Activated naive CD8-positive, alpha-beta T cell (primary cell): ENCODE measurements around the gene UBALD1.
"Not testable (repeated sequence)": the region's sequence is repeated elsewhere in the genome, so short reads cannot be mapped to it uniquely, and the experiment has no call there.

Source experiments
- H3K27ac Mint-ChIP-seq: one replicate; pipeline ENCODE4 v1.8.0; 2021; ENCODE audit warnings: mixed read lengths
- H3K27me3 Mint-ChIP-seq: one replicate; pipeline ENCODE4 v1.8.0; 2021; ENCODE audit warnings: mixed read lengths
- H3K36me3 Mint-ChIP-seq: one replicate; pipeline ENCODE4 v1.8.0; 2021; ENCODE audit warnings: mixed read lengths
- H3K4me1 Mint-ChIP-seq: one replicate; pipeline ENCODE4 v1.8.0; 2021; ENCODE audit warnings: low read depth, mixed read lengths
- H3K4me3 Mint-ChIP-seq: one replicate; pipeline ENCODE4 v1.8.0; 2021; ENCODE audit warnings: mild to moderate bottlenecking, mixed read lengths
- H3K9me3 Mint-ChIP-seq: one replicate; pipeline ENCODE4 v1.8.0; 2021; ENCODE audit warnings: low read depth, mixed read lengths

Gene UBALD1

DNA sequence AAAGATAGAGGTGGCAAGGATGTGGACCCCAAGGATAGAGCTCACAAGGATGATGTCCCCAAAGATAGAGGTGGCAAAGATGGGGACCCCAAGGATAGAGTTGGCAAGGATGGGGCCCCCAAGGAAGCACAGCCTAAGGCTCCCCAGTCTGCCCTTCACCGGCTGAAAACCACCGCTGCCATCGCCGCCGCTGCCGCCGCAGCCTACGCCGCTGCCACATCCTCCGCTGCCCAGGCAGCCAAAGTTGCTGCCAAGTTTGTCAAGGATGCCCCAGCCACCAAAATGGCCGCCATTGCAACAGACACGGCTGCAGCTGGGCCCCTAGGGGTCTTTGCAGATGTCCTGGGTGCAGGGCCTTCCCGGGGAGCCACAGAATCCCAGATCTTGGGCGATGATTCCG, 38.7 kb downstream of the UBALD1 start:
- no peaks in the 10 kb centered on the region for H3K9me3 Mint-ChIP-seq
- H3K27me3 Mint-ChIP-seq: no peaks in the 10 kb centered on the region
- H3K4me1 Mint-ChIP-seq: peaks cover 1% of the 10 kb centered on the region
- H3K4me3 Mint-ChIP-seq: no peak overlapping the region
- H3K36me3 Mint-ChIP-seq: no peaks in the 10 kb centered on the region
- no peak overlapping the region for H3K27ac Mint-ChIP-seq

DNA sequence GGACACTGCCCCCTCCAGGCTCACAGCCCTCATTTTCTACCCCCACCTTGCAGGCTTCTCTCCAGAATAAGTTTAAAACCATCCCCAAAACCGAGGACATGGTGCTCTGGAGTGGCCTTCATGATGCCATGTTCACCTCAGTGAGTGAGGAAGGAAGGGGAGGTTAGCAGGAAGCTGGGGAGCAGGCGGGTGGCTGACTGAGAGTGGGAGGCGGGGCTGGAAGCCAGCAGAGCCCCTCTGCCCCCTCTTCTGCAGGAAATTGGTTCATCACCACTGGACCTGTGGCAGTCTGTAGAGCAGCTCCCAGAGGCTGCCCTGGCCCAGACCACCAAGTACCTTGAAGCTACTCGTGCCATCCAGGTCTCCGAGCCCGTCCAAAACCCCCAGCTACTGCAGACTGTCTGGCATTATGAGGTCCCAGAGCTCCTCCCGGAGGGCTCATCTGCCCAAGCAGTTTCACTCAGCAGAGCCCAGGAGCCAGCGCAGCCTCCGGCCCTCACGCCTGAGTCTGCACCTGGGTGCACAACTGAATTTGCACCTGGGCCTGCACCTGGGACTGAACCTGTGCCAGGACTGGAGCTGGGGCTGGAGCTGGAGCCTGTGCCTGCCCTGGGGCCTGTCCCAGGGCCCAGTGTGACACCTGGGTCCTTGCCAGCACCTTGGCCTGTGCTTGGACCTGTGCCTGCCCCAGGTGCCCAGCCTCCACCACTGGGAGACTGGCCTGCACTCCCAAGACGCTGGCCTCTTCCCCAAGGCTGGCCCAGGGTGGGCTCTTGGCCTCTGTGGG, 39.6 kb downstream of the UBALD1 start:
- Mint-ChIP-seq H3K36me3 (no peaks in the 10 kb centered on the region), H3K4me1 (peaks cover 1% of the 10 kb centered on the region)

DNA sequence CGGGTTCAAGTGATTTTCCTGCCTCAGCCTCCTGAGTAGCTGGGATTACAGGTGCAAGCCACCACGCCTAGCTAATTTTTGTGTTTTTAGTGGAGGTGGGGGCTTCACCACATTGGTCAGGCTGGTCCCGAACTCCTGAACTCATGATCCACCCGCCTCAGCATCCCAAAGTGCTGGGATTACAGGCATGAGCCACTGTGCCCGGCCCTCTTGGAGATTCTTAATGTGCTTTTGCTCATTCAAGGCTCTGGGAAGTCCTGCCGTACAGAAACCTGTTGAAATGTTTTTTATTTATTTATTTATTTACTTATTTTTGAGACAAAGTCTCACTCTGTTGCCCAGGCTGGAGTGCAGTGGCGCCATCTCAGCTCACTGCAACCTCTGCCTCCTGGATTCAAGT, 40.8 kb downstream of the UBALD1 start:
- H3K9me3 Mint-ChIP-seq, H3K36me3 Mint-ChIP-seq, H3K4me1 Mint-ChIP-seq, H3K27ac Mint-ChIP-seq, H3K27me3 Mint-ChIP-seq, H3K4me3 Mint-ChIP-seq: not testable (repeated sequence)

More for the DNA sequence above, 39.6 kb downstream of the UBALD1 start:
- H3K9me3 Mint-ChIP-seq: no peaks in the 10 kb centered on the region
- no peaks in the 10 kb centered on the region for H3K27me3 Mint-ChIP-seq
- no peak overlapping the region for H3K4me3 Mint-ChIP-seq
- no peak overlapping the region for H3K27ac Mint-ChIP-seq

DNA sequence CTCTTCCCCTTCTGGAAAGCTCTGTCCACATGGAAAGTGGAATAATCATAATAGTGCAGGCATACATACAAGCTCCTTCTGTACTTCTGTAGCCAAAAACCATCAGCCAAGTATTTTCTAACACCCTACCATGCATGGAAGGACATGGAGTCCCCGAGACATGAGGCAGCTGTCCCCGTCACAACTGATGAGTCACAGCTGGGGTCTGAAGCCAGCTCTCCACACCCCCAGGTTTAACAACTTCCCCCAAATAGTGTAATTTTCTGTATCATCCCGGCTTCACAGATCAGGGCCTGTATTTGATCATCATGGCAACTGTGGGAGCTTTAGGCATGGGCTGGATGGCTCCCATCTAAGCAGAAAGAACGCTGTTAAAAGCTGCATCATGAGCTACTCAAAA, 42.0 kb downstream of the UBALD1 start:
- Mint-ChIP-seq H3K4me3 (no peak overlapping the region), H3K27ac (no peak overlapping the region), H3K36me3 (no peaks in the 10 kb centered on the region), H3K9me3 (no peaks in the 10 kb centered on the region), H3K4me1 (peaks cover 1% of the 10 kb centered on the region), H3K27me3 (no peaks in the 10 kb centered on the region)

DNA sequence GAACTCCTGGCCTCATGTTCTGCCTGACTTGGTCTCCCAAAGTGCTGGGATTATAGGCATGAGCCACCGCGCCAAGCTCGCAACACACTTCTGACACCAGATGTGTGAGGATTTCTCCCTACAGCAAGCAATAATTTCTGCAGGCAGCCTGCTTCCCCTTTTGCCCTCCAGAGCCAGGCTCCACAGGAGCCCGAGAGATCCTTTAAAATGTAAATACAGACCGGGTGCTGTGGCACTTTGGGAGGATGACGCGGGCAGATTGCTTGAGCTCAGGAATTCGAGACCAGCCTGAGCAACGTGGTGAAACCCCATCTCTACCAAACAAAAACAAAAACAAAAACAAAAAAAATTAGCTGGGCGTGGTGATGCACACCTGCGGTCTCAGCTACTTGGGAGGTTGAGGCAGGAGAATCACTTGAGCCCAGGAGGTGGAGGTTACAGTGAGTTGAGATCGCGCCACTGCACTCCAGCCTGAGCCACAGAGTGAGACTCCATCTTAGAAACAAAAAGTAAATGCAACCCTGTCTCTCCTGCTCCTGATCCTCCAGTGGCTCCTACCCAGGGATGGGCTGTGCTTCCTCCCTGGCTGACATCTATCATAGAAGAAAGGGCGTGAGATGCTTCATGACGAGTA, 43.9 kb downstream of the UBALD1 start:
- Mint-ChIP-seq H3K9me3 (no peaks in the 10 kb centered on the region), H3K36me3 (no peaks in the 10 kb centered on the region), H3K27ac (no peak overlapping the region), H3K4me1 (peaks cover 7% of the 10 kb centered on the region), H3K4me3 (no peak overlapping the region), H3K27me3 (no peaks in the 10 kb centered on the region)

DNA sequence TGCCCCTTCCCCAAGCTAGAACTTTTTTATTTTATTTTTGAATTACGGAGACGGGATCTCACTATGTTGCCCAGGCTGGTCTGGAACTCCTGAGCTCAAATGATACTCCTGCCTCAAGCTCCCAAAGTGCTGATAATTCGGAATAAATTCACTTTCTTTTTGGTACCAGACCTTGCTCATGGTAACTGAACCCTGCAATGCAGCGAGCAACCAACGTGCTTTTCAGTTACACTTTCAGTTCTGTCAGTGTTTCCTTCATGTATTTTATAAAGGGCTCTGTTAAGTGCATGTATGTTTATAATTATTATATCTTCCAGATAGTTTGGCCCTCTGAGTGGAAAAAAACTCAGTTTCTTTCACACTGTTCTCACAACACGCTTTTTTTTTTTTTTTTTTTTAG, 44.6 kb downstream of the UBALD1 start:
- Mint-ChIP-seq H3K27me3 (no peaks in the 10 kb centered on the region), H3K4me1 (peaks cover 7% of the 10 kb centered on the region), H3K9me3 (no peaks in the 10 kb centered on the region), H3K4me3 (no peak overlapping the region), H3K36me3 (no peaks in the 10 kb centered on the region), H3K27ac (no peak overlapping the region)

DNA sequence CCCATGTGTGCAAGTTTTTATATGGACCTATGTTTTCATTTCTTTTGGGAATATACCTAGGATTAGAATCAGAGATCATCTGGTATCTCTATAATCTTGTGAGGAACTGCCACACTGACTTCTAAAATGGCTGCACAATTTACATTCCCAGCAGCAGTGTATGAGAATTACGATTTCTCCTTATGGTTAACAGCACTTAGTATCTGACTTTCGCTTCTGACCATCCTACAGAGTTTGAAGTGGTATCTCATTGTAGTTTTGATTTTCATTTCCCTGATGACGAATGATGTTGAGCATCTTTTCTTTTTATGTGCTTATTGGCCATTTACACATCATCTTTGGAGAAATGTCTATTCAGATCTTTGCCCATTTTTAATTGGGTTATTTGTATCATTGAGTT, 48.5 kb downstream of the UBALD1 start:
- no peaks in the 10 kb centered on the region for H3K27me3 Mint-ChIP-seq
- H3K4me1 Mint-ChIP-seq: peaks cover 5% of the 10 kb centered on the region
- H3K27ac Mint-ChIP-seq: no peak overlapping the region
- H3K9me3 Mint-ChIP-seq: no peaks in the 10 kb centered on the region
- no peaks in the 10 kb centered on the region for H3K36me3 Mint-ChIP-seq
- no peak overlapping the region for H3K4me3 Mint-ChIP-seq

DNA sequence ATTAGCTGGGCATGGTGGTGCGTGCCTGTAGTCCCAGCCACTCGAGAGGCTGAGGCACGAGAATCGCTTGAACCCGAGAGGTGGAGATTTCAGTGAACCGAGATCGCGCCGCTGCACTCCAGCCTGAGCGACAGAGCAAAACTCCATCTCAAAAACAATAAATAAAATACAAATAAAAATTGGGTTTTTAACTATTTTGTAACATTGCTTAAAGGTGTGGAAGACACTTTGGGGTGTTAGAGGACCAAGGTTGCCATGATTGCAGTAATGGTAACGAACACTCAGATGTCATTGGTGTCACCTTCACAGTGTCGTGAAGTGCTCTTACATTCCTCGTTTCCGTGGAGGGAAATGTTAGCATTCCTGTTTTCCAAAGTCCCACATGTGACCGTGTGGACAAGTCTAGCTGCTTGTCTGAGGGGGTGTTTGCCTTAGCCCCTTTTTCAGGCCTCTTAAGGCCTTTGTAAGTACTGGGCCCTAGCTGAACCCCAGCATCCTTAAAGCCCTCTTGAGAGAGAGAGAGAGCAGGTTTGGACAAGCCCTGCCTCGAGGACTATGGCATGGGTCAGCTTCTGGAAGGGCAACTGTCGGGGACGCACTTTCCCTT, 49.9 kb downstream of the UBALD1 start:
- Mint-ChIP-seq H3K36me3 (no peaks in the 10 kb centered on the region), H3K9me3 (no peaks in the 10 kb centered on the region), H3K27me3 (no peaks in the 10 kb centered on the region), H3K4me1 (peaks cover 5% of the 10 kb centered on the region), H3K4me3 (no peak overlapping the region), H3K27ac (no peak overlapping the region)

DNA sequence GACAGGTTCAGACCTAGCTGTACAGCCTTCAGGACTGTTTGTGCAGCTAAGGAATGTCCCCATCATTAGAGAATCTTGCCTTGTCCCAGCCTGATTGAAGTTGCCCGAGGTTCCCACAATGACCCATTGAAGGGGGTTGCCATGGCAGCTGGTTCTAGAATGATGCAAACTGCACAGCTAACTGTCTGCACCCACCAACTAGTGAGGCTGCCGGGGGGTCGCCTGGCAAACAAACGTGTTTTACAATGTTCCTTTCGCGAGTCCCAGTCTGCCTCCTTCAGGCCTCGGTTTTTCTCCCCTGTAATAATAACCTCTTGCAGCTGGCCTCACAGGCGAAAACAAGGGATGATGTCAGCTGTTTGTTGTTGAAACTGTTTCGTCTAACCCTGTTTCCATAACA, 53.1 kb downstream of the UBALD1 start:
- Mint-ChIP-seq H3K27ac (no peak overlapping the region), H3K27me3 (no peaks in the 10 kb centered on the region), H3K4me3 (no peak overlapping the region), H3K4me1 (peaks cover 5% of the 10 kb centered on the region), H3K9me3 (no peaks in the 10 kb centered on the region), H3K36me3 (no peaks in the 10 kb centered on the region)
